Astrocyte (in vitro differentiated cells and primary cell): ENCODE data around the gene CCDC116. TPM values are rescaled to one million over a fixed set of nuclear protein-coding genes. Genes with fewer than 3 reads are reported as not detected.

Source experiments
- DNase-seq: peaks from one replicate; pipeline ENCODE4 v3.0.0-alpha.2; 2010; ENCODE audit warnings: low read depth
- FAIRE-seq: peaks from 2 replicates; lab custom pipeline; 2011; peaks lifted over from hg19 to GRCh38; lab: Jason Lieb, UNC
- H2AFZ ChIP-seq: 2 replicates; pipeline ENCODE4 v1.6.0; 2012; ENCODE audit warnings: low read depth, low read length, inconsistent platforms
- H3K27ac ChIP-seq: 2 replicates; pipeline ENCODE4 v1.5.1; 2011; ENCODE audit warnings: low read depth, low read length, inconsistent platforms
- H3K27me3 ChIP-seq: 2 replicates; pipeline ENCODE4 v1.6.0; 2011; ENCODE audit warnings: low read length, inconsistent platforms; ENCODE audit not compliant: insufficient read depth
- H3K36me3 ChIP-seq: 2 replicates; pipeline ENCODE4 v1.5.1; 2011; ENCODE audit warnings: low read length, inconsistent platforms; ENCODE audit not compliant: insufficient read depth
- H3K4me1 ChIP-seq: 2 replicates; pipeline ENCODE4 v1.5.1; 2011; ENCODE audit warnings: low read length, inconsistent platforms; ENCODE audit not compliant: insufficient read depth
- H3K4me2 ChIP-seq: 2 replicates; pipeline ENCODE4 v1.6.0; 2012; ENCODE audit warnings: low read length, inconsistent platforms
- H3K4me3 ChIP-seq: 2 replicates; pipeline ENCODE4 v1.5.1; 2011; ENCODE audit warnings: low read depth, mild to moderate bottlenecking, low read length, inconsistent platforms; ENCODE audit not compliant: insufficient read depth
- H3K79me2 ChIP-seq: 2 replicates; pipeline ENCODE4 v1.6.0; 2012; ENCODE audit warnings: mild to moderate bottlenecking, low read length, inconsistent platforms; ENCODE audit not compliant: insufficient read depth
- H3K9ac ChIP-seq: 2 replicates; pipeline ENCODE4 v1.6.0; 2012; ENCODE audit warnings: mild to moderate bottlenecking, low read length, inconsistent platforms
- H3K9me3 ChIP-seq: 2 replicates; pipeline ENCODE4 v1.5.1; 2012; ENCODE audit warnings: low read depth, mild to moderate bottlenecking, low read length, inconsistent platforms; ENCODE audit not compliant: insufficient read depth
- H4K20me1 ChIP-seq: 2 replicates; pipeline ENCODE4 v1.6.0; 2012; ENCODE audit warnings: low read length, inconsistent platforms; ENCODE audit not compliant: insufficient read depth
- H3K27ac Mint-ChIP-seq: one replicate; pipeline ENCODE4 v1.8.0; 2021; ENCODE audit warnings: mild to moderate bottlenecking, mixed read lengths; ENCODE audit not compliant: unreplicated experiment
- H3K27me3 Mint-ChIP-seq: one replicate; pipeline ENCODE4 v1.8.0; 2021; ENCODE audit warnings: low read depth, mixed read lengths; ENCODE audit not compliant: unreplicated experiment
- H3K36me3 Mint-ChIP-seq: one replicate; pipeline ENCODE4 v1.8.0; 2021; ENCODE audit warnings: low read depth, mixed read lengths; ENCODE audit not compliant: unreplicated experiment
- H3K4me1 Mint-ChIP-seq: one replicate; pipeline ENCODE4 v1.8.0; 2021; ENCODE audit warnings: low read depth, mixed read lengths; ENCODE audit not compliant: unreplicated experiment
- H3K4me3 Mint-ChIP-seq: one replicate; pipeline ENCODE4 v1.8.0; 2021; ENCODE audit warnings: mild to moderate bottlenecking, moderate library complexity, mixed read lengths; ENCODE audit not compliant: unreplicated experiment
- H3K9me3 Mint-ChIP-seq: one replicate; pipeline ENCODE4 v1.8.0; 2021; ENCODE audit warnings: mild to moderate bottlenecking, mixed read lengths; ENCODE audit not compliant: unreplicated experiment
- EZH2 ChIP-seq: IDR thresholded peaks from 2 replicates; pipeline ENCODE4 v1.6.1; 2012; ENCODE audit warnings: mild to moderate bottlenecking, low read length, inconsistent platforms; ENCODE audit not compliant: insufficient read depth
- microRNA-seq: library from miRNA; unstranded; fragments of <30 nt; microRNA quantifications from one replicate; pipeline ENCODE4 v1.2.0, GENCODE V29; 2020
- total RNA-seq: library from RNA; stranded (reverse); gene quantifications from 2 replicates; pipeline ENCODE4 v1.2.1, GENCODE V29; 2021
- TF ChIP-seq, protein P1 (sequence below): IDR thresholded peaks from 2 replicates; pipeline ENCODE4 v1.5.1; 2011; ENCODE audit warnings: low read depth, mild to moderate bottlenecking, inconsistent platforms, low read length, moderate library complexity; ENCODE audit not compliant: insufficient read depth

CCDC116 gene
- total RNA-seq, 1 donor from 2014 or later = 0.11 TPM

DNA sequence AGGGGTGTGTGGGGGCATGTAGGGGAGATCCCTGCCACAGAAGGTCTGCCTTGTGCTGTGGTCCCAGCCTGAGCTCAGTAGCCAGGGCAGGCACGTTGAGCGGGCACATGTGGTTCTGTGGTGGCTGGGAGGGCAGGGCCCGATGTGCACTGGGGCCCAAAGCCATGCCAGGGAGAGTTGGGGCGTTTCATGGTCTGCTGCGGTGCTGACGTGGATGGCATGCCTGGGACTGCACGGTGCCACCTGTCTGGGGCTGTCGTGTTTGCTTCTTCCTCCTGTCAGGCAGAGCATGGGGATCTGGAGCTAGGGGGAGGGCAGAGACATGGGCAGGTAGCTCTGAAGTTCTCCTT is 52.6 kb downstream of the CCDC116 start:
- DNase-seq (no peak), FAIRE-seq (no peak)
- Histone ChIP-seq H3K4me3 (no peak overlapping the region), H3K4me1 (peaks cover 4% of the 10 kb centered on the region), H4K20me1 (peaks cover 17% of the 10 kb centered on the region), H3K27me3 (no peaks in the 10 kb centered on the region), H2AFZ (no peak overlapping the region), H3K9me3 (no peaks in the 10 kb centered on the region), H3K79me2 (no peaks in the 10 kb centered on the region), H3K9ac (no peak overlapping the region), H3K4me2 (no peak overlapping the region), H3K27ac (no peak overlapping the region), H3K36me3 (peaks cover 4% of the 10 kb centered on the region)
- H3K4me3 Mint-ChIP-seq = no peak overlapping the region
- no peak overlapping the region for H3K27ac Mint-ChIP-seq
- H3K4me1 Mint-ChIP-seq = peaks cover 7% of the 10 kb centered on the region
- H3K27me3 Mint-ChIP-seq = no peaks in the 10 kb centered on the region
- no peaks in the 10 kb centered on the region for H3K9me3 Mint-ChIP-seq
- H3K36me3 Mint-ChIP-seq = peaks cover 7% of the 10 kb centered on the region
- TF ChIP-seq, protein P1, sequence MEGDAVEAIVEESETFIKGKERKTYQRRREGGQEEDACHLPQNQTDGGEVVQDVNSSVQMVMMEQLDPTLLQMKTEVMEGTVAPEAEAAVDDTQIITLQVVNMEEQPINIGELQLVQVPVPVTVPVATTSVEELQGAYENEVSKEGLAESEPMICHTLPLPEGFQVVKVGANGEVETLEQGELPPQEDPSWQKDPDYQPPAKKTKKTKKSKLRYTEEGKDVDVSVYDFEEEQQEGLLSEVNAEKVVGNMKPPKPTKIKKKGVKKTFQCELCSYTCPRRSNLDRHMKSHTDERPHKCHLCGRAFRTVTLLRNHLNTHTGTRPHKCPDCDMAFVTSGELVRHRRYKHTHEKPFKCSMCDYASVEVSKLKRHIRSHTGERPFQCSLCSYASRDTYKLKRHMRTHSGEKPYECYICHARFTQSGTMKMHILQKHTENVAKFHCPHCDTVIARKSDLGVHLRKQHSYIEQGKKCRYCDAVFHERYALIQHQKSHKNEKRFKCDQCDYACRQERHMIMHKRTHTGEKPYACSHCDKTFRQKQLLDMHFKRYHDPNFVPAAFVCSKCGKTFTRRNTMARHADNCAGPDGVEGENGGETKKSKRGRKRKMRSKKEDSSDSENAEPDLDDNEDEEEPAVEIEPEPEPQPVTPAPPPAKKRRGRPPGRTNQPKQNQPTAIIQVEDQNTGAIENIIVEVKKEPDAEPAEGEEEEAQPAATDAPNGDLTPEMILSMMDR = no peak
- TF ChIP-seq EZH2 = no peak

DNA sequence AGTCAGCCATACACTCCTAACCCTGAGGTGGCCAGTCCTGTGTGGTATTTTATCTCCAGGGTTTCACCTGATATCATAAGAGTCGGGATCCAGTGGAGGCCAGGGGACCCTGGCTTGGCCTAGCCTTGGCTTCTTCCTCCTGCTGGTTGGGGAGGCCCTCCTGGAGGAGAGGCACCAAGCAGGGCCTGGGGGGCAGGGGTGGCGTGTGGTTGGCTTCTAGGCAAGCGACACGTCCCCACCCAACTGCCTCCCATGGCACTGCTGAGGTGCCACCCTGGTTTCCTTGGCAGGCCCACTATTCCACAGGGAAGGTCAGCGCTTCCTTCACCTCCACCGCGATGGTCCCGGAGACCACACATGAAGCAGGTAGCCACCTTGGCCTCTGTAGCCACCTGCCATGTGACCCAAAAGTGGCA is 53.6 kb downstream of the CCDC116 start:
- peaks cover 4% of the 10 kb centered on the region for H3K36me3 ChIP-seq
- peaks cover 4% of the 10 kb centered on the region for H3K4me1 ChIP-seq
- no peak overlapping the region for H3K4me3 Mint-ChIP-seq
- FAIRE-seq (no peak), DNase-seq (no peak)
- no peak overlapping the region for H3K9ac ChIP-seq
- TF ChIP-seq, protein P1 = no peak
- no peak for TF ChIP-seq EZH2
- no peaks in the 10 kb centered on the region for H3K9me3 Mint-ChIP-seq
- no peak overlapping the region for H3K4me2 ChIP-seq
- H3K4me1 Mint-ChIP-seq = peaks cover 7% of the 10 kb centered on the region
- H3K27me3 ChIP-seq = no peaks in the 10 kb centered on the region
- no peak overlapping the region for H2AFZ ChIP-seq
- H3K27ac Mint-ChIP-seq = no peak overlapping the region
- no peak overlapping the region for H3K4me3 ChIP-seq
- H4K20me1 ChIP-seq = peaks cover 16% of the 10 kb centered on the region
- H3K9me3 ChIP-seq = no peaks in the 10 kb centered on the region
- no peaks in the 10 kb centered on the region for H3K27me3 Mint-ChIP-seq
- H3K36me3 Mint-ChIP-seq = peaks cover 7% of the 10 kb centered on the region
- no peak overlapping the region for H3K27ac ChIP-seq
- no peaks in the 10 kb centered on the region for H3K79me2 ChIP-seq

Small RNAs within 50 kb of the gene (microRNA-seq; reads per million reads assigned to microRNA genes)
- gene MIR130B (3,165 reads per million, percentile 90 among the genes with 10 or more reads in this experiment), gene MIR301B (76.9 reads per million, percentile 64 among the genes with 10 or more reads in this experiment)

Other genes with a start within 250 kb of the CCDC116 start
- 0.12 and 0.16 TPM in 2 replicates for gene RIMBP3B, start 249.0 kb upstream of the CCDC116 start, total RNA-seq
- 20.2 and 21.4 TPM in 2 replicates for gene HIC2, start 215.4 kb upstream of the CCDC116 start, total RNA-seq
- 2.8 and 3.4 TPM in 2 replicates for gene TMEM191C, start 165.4 kb upstream of the CCDC116 start, total RNA-seq
- gene RIMBP3C, start 81.3 kb upstream of the CCDC116 start, total RNA-seq = 0.23 and 0.43 TPM in 2 replicates
- gene UBE2L3, start 65.0 kb upstream of the CCDC116 start, total RNA-seq = 59.1 and 62.8 TPM in 2 replicates
- 34.0 and 34.3 TPM in 2 replicates for gene YDJC, start 2.7 kb upstream of the CCDC116 start, total RNA-seq
- gene SDF2L1, start 9.5 kb downstream of the CCDC116 start, total RNA-seq = 46.8 and 49.5 TPM in 2 replicates
- 28.2 and 28.5 TPM in 2 replicates for gene PPIL2, start 33.3 kb downstream of the CCDC116 start, total RNA-seq
- 0.82 and 0.86 TPM in 2 replicates for gene YPEL1, start 103.0 kb downstream of the CCDC116 start, total RNA-seq
- gene MAPK1, start 234.9 kb downstream of the CCDC116 start, total RNA-seq = 138 and 148 TPM in 2 replicates